Measurements from ENCODE around the gene FER.

FER gene

DNA sequence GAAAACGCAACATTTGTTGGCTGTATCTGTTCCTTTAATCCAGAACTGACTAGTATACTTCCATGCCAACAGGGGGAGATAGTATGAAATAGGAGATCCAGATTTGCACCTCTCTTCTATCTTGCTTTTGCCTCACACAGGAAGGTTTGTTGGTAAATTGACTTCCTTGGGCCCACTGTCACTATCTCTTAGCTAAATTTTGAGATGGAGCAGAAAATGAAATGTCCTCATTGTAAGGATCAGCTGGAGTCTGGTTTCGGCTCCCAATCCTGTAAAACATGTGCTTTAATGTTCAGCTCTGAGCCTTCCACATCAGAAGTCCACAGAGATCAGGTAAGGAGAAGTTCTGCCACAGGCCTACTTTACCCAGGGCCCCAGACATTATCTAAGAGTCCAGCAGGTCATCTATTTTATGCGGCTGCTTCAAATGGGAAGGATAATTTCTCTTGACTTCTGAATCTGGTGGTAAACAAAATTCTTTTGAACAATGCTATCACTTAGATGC is 176.8 kb downstream of the FER start:
- TF ChIP-seq, protein P1, sequence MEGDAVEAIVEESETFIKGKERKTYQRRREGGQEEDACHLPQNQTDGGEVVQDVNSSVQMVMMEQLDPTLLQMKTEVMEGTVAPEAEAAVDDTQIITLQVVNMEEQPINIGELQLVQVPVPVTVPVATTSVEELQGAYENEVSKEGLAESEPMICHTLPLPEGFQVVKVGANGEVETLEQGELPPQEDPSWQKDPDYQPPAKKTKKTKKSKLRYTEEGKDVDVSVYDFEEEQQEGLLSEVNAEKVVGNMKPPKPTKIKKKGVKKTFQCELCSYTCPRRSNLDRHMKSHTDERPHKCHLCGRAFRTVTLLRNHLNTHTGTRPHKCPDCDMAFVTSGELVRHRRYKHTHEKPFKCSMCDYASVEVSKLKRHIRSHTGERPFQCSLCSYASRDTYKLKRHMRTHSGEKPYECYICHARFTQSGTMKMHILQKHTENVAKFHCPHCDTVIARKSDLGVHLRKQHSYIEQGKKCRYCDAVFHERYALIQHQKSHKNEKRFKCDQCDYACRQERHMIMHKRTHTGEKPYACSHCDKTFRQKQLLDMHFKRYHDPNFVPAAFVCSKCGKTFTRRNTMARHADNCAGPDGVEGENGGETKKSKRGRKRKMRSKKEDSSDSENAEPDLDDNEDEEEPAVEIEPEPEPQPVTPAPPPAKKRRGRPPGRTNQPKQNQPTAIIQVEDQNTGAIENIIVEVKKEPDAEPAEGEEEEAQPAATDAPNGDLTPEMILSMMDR (conservative IDR thresholded peaks at IDR 0.05): peak; percentile 25
- no peak for TF ChIP-seq ZFX (IDR thresholded peaks at IDR 0.05)
- no peak overlapping the region for H3K27ac ChIP-seq

DNA sequence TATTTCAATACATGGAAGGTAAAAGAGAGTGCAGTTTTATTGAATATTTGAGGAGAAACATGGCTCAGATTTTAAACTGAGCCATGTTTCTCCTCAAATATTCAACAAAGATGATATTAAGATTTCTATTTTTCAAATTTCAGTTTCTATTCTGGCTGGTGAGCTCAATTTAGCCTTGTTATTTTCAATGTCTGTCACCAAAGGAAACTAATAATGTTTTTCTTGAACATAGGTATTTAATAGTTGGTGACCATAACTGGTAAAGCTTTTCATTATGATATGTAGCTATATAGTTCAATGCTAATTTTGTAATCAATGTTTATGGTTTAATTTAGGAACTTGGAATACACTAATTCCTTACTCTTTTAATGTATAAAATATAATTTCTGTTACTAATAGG is 177.4 kb downstream of the FER start:
- H3K27ac ChIP-seq: no peak overlapping the region
- no peak for TF ChIP-seq ZFX (IDR thresholded peaks at IDR 0.05)
- TF ChIP-seq, protein P1 (conservative IDR thresholded peaks at IDR 0.05): no peak

DNA sequence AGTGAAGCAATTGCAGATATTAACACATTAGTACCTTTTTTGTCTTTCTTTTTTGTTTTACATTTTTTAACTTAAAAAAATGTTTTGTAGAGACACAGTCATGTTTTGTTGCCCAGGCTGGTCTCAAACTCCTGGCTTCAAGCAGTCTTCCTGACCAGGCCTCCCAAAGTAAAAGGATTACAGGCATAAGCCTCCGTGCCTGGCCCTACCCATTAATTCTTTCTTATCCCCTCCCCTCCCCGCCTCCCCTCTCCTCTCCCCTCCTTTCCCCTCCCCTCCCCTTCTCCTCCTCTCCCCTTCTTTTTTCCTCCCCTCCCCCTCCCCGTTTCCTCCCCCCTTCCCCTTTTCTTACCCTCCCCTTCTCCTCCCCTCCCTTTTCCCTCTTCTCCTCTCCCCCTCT is 182.4 kb downstream of the FER start:
- TF ChIP-seq, protein P1 (conservative IDR thresholded peaks at IDR 0.05): no peak
- no peak for TF ChIP-seq ZFX (IDR thresholded peaks at IDR 0.05)
- no peak overlapping the region for H3K27ac ChIP-seq

DNA sequence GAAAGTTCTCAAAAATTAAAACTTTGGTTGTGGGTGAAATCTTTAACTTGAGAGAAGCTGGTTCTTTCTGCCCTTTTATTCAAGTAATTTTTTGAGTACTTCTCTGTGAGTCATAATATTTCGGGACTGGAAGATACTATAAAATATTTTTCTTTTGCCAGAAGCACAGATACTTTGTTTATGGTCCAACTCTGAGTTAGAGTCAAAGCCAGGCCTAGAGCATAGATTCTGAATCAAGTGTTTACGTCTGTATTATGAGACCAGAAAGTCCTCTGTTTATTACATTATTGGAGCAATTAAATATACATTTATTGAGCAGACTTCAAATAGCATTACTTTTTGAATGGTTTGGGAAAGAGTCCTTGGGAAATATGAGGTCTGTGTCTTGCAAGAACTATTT is 187.9 kb downstream of the FER start:
- no peak overlapping the region for H3K27ac ChIP-seq
- TF ChIP-seq ZFX (IDR thresholded peaks at IDR 0.05): no peak
- TF ChIP-seq, protein P1 (conservative IDR thresholded peaks at IDR 0.05): no peak

DNA sequence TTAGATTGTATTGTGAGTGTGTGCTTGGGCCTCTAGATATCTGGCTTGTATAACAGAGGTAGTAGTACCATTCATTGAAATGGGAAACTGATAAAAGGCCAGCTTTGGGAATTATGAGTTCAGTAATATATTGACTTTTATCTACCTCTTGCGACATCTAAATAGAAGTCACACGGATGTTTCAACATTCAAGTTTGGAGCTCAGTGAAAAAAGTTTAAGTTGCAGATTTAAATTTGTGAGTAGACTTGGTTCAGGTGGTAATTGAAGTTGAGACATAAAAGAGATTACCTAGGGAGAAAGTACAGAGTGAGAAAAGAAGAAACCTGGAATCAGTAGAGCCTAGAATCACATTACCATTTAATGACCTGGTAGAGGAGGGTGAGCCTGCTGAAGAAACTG is 189.5 kb downstream of the FER start:
- TF ChIP-seq, protein P1 (conservative IDR thresholded peaks at IDR 0.05): no peak
- TF ChIP-seq ZFX (IDR thresholded peaks at IDR 0.05): no peak
- H3K27ac ChIP-seq: no peak overlapping the region

DNA sequence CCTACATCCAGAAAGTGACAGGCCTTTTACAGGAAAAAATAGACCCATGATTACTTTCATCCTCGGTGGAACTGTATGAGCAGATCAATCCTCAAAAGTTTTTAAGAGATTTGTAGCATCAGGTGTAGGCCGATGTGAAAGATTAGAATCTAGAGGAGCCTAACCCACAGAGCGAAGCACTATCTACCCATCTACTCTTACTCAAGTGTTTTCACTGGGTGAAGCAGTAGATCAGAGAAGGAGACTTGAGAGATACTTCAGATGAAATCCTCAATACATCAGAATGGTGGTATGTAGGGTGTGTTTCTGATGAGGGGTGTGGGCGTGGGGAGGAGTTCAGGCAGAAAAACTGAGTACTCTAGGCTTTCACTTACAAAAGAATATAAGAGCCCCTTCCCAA is 192.8 kb downstream of the FER start:
- no peak overlapping the region for H3K27ac ChIP-seq
- TF ChIP-seq, protein P1 (conservative IDR thresholded peaks at IDR 0.05): no peak
- TF ChIP-seq ZFX (IDR thresholded peaks at IDR 0.05): no peak

DNA sequence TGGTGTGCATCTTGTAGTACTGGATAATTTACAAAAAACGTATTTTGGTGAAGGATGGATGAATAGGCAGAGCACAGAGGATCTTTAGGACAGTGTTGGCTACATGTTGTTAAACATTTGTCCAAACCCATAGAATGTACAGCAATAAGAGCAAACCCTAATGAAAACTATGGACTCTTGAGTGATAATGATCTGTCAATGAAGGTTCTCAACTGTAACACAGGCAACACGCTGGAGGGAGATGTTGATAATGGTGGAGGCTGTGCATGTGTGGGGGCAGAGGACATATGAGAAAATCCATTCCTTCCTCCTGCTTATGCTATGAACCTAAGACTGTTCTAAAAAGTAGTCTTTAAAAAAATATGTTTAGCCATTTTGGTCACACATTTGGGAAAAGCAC is 194.0 kb downstream of the FER start:
- H3K27ac ChIP-seq: no peak overlapping the region
- TF ChIP-seq, protein P1 (conservative IDR thresholded peaks at IDR 0.05): no peak
- TF ChIP-seq ZFX (IDR thresholded peaks at IDR 0.05): no peak
